Hypothalamus (tissue), 51 donors: ENCODE results near the gene B3GALT4.

Experiments
- DNase-seq, 51 donors: peaks; one replicate each; lab custom pipeline; 2025; lab: John Stamatoyannopoulos, UW

Gene B3GALT4

DNA sequence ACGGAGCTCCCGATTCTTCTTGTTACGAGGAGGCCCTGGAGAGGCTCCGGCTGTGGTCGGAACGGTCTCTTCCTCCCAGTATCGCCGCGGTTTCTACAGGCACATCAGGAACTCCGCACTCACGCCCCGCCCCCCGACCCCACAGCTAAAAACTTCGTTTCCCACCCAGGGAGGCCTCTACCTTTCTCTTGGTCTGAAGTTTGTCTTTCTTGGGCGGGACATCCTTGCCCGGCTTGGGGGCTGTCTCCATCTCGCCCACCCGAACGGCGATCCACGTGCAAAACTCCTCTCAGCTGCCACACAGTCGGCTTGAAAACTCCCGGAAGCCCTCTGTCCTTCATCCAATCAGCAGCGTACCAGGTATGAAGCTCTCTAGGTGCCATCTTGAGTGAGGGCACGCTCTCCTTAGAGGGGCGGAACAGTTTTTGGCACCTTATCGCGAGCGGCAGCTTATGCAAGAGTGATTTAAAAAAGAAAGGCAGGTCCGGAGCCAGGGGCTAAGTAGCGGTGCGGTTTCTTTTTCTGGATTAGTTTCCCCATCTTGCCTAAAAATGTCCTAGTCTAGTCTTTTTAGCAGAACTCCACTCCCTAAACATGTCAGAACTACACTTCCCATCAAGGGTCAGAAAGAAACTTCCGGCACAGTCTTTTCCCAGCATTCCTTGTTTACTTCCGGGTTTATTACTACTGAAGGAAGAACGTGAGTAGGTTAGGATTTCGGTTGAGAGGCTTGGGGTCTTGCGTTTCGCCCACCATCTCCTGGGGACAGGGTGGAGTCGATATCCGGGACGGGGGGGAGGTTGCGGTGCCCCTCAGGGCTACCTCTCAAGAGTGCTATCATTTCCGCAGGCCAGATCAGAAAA lies 12.2 kb downstream of the B3GALT4 start, which contains the start of the genes PFDN6 and WDR46:
Gene PFDN6 (plus strand): TSS at position 681 of the 863 bp plus-strand sequence. CDS start 256 bp downstream, outside the sequence.
Gene WDR46 (minus strand): TSS at position 319 of the 863 bp plus-strand sequence. CDS start 69 bp downstream, at position 250.
- DNase-seq, result peak; percentile 44 to 100 (median 80)

DNA sequence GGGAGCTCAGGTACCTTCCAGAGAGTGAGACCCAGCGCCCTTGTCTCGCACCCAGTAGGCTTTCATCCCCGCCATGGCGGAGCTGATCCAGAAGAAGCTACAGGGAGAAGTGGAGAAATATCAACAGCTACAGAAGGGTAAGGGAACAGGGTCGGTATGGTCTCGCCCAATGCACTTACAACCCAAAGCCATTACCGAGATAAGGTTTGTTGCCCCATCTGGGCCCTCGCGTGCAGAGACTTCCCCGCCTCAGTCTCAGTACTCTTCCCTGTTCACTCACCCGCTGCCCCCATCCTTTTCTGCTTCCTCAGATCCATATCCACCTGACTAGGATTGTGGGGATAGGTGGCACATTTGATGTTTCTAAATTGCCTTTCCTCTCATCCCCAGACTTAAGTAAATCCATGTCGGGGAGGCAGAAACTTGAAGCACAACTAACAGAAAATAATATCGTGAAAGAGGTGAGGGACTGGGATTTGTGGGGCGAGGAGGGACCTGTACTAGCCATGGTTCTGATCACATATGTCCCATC lies 12.9 kb downstream of the B3GALT4 start:
- DNase-seq, result no peak

DNA sequence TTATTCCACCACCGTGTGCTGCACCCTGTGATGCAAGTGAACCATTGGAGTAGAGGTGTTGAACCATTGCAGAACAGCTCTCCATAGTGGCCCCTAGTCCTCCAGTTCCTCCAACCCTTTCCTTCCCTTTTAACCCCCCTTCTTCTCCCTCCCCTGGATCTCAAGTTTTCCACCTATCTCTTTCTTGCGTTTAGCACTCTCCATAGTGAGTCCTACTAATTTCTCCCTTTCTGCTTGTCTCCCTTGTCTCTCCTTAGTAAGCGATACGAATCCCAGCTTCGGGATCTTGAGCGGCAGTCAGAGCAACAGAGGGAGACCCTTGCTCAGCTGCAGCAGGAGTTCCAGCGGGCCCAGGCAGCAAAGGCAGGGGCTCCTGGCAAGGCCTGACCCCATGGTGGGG lies 13.5 kb downstream of the B3GALT4 start:
- DNase-seq, result no peak

DNA sequence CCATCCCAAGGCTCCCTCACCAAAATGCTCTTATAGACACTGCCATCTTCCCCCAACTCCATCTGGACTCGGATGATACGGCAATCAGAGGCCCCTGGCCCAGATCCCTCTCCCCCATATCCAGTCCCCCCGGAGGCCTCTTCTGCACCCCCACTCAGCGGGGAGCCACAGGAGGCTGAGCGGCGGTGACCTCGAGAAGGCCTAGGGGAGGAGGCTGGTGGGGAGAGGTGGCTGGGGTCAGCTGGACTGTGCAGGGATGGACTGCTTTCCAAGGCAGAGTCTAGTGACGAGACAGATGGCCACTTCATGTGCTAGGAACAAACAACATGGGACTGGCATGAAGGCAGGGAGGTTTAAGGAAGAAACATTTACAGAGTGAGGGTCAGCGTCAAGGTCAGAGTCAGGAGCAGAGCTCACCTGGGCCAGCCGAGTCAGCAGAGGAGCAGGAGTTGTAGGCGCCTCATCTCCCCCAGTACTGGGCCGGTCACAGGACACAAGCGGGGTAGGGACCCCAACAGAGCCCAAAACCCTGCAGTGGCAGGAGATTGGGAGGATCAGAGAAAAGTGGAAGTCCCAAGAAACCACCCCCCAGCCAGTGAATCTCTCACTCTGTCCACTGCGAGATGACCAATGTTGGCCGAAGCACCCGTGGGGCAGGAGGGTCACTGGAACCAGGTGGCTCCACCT lies 16.2 kb downstream of the B3GALT4 start:
- DNase-seq, result no peak

DNA sequence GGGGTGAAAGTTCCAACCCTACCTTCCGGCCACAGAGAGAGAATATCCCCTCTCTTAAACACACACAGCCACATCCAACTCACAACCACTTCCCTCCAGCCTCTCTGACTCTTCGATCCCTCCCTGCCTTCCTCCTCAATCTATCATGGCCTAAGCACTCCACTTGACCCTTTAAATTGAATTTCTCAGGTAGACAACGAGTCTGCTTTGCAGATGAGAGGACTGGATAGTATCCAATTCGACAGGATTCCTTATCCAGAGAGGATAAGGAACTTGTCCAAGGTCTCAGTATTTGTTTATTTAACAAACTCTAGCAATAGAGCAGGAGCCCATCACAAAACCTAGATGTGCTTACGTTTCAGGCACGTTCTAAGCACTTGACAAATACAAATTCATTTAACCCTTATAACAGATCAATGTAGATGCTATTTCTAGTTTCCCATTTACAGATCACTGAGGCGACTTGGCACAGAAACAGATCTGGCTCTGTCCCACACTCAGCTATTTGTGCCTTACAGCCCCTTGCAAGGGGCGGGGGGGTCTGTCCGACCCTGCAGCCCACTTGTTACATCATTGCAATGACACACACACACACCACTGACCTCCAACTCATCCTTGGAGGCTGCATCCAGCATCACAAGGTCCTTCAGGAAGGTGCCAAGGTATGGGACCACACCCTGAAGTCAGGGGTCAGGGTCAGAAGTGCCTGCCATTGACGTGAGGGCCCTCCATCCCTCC lies 17.3 kb downstream of the B3GALT4 start:
- no peak for DNase-seq

DNA sequence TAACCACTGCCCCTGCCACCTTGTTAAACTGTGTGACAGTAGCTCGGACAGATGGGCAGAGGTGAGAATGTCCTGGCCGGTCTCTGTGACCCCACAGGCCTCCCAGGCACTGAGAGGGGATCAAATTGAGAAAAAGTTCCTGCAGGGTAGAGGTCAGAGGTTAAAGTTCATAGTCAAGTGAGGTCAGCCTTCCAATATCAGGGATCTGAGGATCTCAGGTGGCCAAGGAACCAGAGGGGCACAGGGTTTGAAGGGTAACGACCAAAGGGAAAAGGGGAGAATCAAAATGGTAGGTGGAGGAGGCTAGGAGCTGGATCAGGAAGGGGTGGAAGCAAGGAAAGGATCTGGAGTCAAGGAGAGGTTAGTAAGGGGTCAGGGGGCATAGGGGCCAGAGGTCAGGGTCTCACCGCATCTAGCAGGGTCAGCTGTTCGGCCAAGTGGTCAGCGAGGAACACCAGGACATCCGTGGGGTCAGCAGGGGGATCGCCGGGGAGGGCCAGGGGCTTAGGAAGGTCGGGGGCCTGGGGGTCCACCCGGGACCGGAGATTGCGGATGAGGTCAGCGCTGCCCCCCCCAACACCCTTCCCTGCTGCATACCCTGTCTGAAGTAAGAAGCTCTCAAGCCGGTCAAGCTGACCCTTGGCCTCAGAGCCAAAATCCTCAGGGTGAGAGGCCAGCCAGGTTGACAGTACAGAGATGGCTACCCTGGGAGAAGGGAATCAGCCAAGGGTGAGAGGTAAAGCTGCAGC lies 18.9 kb downstream of the B3GALT4 start:
- no peak for DNase-seq

DNA sequence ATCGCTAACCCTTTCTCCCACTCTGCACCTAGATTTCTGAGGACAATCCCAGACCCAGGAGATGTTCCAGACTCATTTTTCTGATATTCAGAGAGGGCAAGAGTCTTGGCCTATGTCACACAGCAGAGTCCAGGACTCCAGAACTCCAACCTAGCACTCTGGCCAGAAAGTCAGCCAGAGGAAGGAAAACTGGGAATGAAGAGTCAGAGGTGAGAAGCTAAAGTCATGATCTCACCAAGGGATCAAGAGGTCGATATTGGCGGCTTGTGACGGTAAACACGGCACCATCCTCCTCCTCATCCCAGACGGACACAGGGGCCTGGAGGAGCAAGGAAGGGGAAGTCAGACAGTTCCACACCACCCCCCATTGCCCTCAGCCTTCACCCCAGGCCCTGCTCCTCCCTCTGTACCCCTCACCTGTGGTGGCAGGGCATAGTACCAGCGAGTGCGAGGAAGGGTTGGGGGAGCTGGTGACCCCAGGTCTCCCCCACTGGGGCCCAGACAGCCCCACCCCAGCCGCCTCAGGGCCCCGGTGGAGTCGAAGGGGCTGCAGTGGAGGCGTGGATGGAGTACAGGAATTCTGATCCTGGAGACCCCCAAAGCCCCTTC lies 20.0 kb downstream of the B3GALT4 start:
- DNase-seq, result no peak

DNA sequence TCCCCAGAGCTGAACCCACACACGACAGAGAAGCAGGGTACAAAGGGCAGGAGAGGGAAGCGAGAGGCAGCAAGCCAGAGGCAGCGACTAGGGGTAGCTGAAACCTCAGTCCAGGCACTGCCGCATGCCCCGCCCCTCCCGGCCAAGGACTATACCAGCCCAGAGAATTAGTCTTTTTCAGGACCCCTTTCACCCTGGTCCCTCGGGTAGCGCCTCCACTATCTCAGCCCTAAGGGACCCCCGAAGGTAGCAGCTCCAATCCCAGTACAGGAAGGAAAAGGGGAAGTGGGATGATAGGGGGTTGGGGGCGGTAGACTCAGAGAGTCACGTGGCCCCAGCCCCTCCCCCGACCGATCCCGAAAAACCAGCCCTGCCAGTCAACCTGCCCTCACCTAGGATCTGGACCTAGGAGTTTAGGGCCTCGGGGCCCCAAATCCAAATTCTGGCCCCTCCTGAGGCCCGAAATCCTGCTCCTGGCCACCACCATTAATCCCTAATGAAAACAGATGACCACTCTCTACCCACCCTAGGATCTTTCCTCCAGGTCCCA lies 20.6 kb downstream of the B3GALT4 start:
- DNase-seq, result peak in 11 of 51 donors; percentile 19 to 64 (median 28)

DNA sequence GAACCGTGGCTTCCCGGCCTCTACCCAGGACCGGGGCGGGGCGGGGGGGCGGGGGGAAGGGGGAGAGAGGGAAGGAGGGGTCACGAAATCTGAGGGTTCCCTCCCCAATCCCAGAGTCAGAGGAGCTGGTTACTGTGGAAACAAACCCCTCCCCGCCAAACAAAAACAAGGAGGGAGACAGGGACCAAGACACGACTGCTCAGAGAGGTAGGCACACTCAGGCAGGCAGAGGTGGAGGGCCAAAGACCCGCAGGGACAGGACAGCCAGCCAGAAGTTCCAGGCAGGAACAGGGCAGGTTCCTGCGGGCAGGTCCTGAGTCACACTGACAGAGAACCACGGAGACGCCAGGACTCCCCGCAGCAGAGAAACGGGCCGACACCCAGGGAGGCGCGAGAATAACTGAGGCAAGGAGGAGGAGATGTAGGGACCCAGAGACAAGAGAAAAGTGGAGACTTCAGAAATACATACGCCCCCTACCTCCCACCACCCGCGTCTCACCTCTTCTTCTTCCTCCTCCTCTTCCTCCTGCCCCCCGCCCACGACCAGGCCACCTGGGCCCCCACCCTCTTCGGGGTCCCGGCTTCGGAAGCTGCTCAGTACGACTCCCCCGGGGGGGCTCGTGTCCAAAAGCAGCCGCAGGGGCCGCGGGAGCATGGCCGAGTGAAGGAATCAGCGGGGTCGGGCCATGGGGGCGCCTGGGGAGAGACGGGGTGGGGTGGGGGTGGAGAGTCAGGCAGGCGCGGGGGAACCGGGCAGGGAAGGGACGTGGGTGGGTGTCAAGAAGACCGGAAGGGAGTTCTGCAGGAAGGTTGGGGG lies 21.2 kb downstream of the B3GALT4 start:
- DNase-seq, result peak in 32 of 51 donors; percentile 20 to 65 (median 36)

DNA sequence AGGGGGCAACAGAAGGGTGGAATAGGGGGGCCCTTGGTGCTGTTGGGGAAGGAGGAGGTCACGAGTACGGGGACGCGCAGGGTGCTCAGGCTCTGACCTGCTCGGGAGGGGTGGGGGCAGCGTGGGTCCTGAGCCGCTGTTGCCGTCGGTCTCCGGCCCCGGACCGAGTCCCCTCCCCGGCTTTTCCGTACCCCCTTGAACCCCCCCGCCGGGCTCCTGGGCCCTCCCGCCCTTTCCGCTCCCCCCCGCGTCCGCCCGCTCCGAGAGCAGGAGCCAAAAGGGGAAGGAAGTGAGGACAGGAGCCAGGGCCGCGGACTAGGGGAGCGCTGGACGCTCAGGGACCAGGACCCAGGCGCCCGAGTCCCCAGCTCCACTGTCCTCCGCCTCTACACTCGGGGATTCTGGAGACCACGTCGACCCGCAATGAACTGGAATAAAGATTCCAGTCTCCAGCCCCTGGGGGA lies 21.9 kb downstream of the B3GALT4 start, which contains the start of gene RGL2:
Gene RGL2 (minus strand): TSS at position 170 of the 464 bp plus-strand sequence. CDS start 332 bp downstream, outside the sequence.
- DNase-seq, result peak in 49 of 51 donors; percentile 39 to 93 (median 78)

DNA sequence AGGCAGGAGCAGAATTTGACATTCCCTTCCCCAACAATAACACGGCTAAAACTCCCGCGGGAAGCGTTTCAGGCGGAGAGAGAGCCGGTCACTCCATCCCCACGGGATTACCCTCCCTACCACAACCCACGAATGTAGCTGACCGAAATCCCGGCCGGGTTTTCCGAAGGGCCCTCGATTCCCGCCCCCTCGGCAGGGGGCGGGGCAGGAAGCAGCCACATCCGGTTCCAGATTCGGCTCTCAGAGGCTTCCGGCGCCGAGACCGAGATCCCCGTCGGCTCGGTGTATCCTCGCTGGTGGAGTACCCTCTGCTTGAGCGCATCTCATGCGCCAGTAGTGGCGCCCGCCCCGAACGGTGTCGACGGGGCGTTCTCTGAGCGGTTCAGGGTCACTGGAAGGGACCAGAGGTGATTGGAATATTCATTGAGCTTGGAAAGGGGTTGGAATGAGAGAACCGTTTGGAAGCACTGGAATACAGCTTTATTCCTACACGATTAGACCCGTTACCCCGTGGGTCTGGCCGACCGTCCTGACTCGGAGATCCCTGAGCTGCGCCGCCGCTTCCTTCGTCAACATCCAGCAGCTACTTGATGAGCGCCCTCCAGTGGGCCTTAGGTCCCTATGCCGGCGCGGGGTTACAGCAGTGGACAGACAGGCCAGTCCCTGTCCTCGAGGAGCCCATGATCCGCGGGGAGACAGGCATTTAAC lies 22.5 kb downstream of the B3GALT4 start:
- DNase-seq, result peak; percentile 49 to 94 (median 82)

DNA sequence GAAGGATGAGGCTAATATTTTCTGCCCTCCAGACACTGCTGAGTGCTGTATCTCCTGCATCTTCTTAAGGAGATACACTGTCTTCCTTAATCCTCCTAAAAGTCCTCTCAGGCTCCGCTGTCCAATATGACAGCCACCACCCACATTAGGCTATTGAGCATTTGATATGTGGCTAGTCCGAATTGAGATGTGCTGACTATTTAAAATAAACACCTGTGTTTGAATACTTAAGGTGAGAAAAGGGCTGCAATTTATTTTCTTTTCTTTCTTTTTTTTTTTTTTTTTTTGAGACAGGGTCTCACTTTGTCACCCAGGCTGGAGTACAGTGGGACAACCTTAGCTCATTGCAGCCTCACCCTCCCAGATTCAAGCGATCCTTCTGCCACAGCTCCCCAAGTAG lies 25.0 kb downstream of the B3GALT4 start:
- no peak for DNase-seq

DNA sequence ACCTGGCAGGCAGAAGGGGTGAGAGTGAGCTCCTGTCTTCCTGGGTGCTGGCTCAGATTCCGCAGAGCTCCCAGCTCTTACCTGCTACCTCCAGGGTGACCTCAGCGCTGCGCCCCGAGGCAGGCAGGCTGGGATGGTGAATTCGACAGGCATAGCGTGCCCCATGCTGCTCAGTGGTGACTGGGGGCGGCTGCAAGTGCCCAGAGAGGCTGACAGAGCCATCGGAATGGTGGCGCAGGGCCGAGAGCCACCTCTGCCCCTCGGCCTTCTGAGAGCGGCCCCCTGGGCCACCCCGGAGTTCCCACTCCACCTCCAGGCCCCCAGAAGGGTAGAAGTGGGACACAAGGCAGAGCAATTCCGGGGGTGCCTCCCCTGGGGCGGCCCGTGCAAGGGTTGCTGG lies 27.3 kb downstream of the B3GALT4 start:
- DNase-seq, result no peak

DNA sequence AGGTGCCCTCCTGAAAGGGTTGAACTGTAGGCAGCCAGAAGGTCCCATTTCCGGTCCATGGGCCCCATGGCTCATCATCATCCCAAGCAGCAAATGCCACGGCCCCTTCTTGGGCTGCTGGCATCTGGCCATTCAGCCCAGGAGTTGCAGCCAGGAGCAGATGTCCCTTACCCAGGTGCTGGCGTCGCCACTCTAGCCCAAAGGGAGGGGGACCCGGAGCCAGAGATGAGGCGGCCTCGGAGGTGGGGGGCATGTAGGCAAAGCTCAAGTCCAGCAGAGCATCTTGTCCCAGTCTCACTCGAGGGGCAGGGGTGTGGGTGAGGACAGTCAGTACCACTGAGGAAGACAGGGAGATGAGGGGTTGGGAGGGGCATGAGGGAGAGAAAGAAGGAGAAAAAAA lies 28.1 kb downstream of the B3GALT4 start:
- DNase-seq, result no peak

DNA sequence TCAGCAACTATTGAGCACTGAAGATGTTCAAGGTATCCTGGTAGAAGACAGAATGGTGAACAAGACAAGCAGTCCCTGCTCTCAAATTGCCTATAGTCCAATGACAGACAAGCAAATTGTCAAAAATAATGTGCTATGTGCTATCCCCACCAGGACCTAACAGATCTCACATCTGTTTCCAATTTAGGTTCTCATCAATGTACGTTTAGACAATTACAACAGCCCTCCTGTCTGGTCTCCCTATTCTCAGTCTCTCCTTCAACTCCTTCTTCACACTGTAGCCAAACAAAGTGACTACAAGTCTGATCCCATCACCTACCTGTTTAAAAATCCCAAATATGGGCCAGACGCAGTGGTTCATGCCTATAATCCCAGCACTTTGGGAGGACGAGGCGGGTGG lies 29.4 kb downstream of the B3GALT4 start:
- DNase-seq, result no peak

DNA sequence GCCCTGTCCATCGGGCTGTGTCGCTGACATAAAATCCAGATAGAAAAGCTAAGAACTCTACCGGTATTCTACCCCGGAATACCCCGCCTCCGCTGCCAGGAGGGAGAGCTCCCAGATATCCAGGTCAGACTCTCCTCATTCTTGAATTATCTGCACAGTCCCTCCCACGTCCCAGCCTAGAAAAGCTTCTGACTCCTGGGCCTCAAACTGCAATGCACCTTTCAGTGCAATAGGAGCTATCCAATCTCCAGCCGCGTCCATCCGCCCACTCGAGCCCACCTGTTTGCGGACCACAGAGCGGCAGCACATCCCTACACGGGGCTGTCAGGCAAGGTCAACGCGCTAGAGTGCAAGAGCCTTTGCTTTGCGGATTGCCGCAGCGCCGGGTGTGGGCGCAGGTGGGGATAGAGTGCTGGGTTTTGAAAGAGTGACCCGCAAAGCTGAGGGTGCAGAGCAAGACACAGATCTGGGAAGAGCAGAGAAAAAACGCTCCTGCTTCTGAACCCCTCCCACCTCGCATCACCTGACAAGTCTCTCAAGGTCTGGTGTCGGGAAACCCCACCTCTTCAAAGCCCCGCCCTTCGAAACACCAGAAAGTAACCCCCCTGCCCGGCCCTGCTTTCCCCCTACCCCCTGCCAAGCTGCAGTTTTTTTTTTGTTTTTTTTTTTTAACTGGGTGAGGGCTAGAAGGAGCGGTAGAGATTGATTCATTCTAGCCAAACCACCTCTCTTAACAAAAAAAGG lies 35.6 kb downstream of the B3GALT4 start:
- peak in 35 of 51 donors; percentile 13 to 81 (median 47) for DNase-seq
